Endothelial cell of umbilical vein (primary cell): ENCODE data around the gene OSER1.

Experiments used
- POLR2AphosphoS5 ChIP-seq: IDR thresholded peaks from 2 replicates; pipeline ENCODE4 v1.6.1; 2012; ENCODE audit warnings: low read depth, mild to moderate bottlenecking, control low read depth, low read length, moderate library complexity; ENCODE audit not compliant: insufficient read depth
- TF ChIP-seq, protein P1 (sequence below), 2 donors: IDR thresholded peaks; 1 replicate in 1 of 2; 2 replicates in 1 of 2; pipeline ENCODE4 v1.5.1; 2011; ENCODE audit warnings: low read length in 2 of 2, mild to moderate bottlenecking in 2 of 2, moderate library complexity in 2 of 2, control low read depth in 1 of 2, inconsistent platforms in 1 of 2, low read depth in 1 of 2; ENCODE audit not compliant: insufficient read depth in 1 of 2; ENCODE audit errors: extremely low read depth in 1 of 2

DNA sequence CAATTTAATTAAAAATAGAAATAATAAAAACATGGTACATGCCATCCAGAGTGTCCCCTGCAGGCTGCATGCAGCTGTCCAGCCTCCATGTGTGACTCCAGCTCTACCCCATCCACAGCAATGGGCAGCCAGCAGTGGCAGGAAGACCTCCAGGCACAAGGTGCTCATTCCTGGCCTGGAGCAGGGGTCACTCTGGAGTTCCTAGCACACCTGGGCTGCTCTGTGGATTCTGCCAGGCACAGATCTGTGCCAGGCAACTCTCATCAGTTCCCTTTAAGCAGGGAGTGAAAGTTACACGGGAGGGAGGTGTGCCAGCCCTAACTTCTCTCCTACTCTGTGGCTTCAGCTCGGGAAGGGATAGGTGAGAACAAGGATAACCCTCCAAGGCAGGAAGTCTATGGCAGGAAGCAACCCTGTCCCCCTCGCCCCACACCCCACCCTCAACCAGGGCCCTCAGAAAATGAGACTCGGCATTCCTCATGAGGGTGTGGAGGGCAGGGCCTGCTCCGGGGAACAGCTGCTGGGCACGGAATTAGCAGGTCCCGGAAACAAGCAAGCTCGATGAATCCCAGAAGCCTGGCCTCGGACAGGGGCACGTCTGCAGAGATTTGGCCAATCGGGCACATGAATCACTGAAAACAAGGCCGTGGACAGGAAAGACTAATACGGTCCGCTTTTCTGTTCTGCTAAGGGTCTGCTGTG is 33.6 kb downstream of the OSER1 start:
- TF ChIP-seq, protein P1, sequence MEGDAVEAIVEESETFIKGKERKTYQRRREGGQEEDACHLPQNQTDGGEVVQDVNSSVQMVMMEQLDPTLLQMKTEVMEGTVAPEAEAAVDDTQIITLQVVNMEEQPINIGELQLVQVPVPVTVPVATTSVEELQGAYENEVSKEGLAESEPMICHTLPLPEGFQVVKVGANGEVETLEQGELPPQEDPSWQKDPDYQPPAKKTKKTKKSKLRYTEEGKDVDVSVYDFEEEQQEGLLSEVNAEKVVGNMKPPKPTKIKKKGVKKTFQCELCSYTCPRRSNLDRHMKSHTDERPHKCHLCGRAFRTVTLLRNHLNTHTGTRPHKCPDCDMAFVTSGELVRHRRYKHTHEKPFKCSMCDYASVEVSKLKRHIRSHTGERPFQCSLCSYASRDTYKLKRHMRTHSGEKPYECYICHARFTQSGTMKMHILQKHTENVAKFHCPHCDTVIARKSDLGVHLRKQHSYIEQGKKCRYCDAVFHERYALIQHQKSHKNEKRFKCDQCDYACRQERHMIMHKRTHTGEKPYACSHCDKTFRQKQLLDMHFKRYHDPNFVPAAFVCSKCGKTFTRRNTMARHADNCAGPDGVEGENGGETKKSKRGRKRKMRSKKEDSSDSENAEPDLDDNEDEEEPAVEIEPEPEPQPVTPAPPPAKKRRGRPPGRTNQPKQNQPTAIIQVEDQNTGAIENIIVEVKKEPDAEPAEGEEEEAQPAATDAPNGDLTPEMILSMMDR (IDR thresholded peaks at IDR 0.05; ENCODE audit: extremely low read depth in 1 of 2, insufficient read depth in 1 of 2, low read depth in 1 of 2, low read length in 2 of 2), result no peak
- TF ChIP-seq POLR2AphosphoS5, result no peak
